ENCODE results near the gene NT5C1A. TPM values are rescaled to one million over a fixed set of nuclear protein-coding genes. Genes with fewer than 3 reads are reported as not detected.

NT5C1A gene
- polyA plus RNA-seq, 2 of the 4 experiments (the other 2 are of a cell fraction), result not detected

DNA sequence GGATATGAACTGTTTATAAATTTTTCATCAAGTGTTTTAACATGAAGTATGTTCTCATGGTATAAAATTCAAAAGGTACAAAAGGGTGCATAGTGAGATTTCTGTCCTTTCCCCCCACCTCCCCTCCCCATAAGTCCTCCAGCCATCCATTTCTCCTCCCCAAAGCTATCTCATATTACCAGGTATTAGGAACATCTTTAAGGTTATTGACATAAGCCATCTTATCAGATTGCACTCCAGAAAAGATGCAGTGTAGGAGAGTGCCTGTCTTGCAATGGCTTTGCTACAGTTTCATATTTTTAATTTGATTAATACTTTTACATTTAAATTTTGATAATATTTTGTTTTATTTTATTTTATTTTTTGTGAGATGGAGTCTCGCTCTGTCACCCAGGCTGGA is 32.9 kb upstream of the NT5C1A start:
- CTCF ChIA-PET, result interaction anchor here (1.2 kb wide), 1 partner anchor 98 kb away, joined by 5 read pairs; no protein-coding TSS in a partner anchor
- WGBS (ENCODE audit: missing lambda C conversion rate), result 78% methylated on average over 1 of the region's 1 CpG
- ATAC-seq (no peak), DNase-seq (ENCODE audit: low read depth in 1 of 2, low spot score in 1 of 2) (no peak), FAIRE-seq (no peak)
- no peak overlapping the region for H3K4me3 ChIP-seq
- no peaks in the 10 kb centered on the region for H3K4me1 ChIP-seq
- no peak overlapping the region for H3K4me2 ChIP-seq
- H3K27ac ChIP-seq, result no peak overlapping the region
- H3K9me3 ChIP-seq, result no peaks in the 10 kb centered on the region
- POLR2A ChIA-PET, result no interaction called here
- TF ChIP-seq ZNF302 (CRISPR knock-in tag; IDR thresholded peaks at IDR 0.05) (no peak), CBX8 (IDR thresholded peaks at IDR 0.05) (no peak), SMC3 (IDR thresholded peaks at IDR 0.05) (no peak), MAZ (IDR thresholded peaks at IDR 0.05; ENCODE audit: borderline replicate concordance, low read depth, low read length) (no peak)
- TF ChIP-seq, protein P1, sequence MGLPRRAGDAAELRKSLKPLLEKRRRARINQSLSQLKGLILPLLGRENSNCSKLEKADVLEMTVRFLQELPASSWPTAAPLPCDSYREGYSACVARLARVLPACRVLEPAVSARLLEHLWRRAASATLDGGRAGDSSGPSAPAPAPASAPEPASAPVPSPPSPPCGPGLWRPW (IDR thresholded peaks at IDR 0.05), result no peak

- FAIRE-seq, result no peak
- DNase-seq (ENCODE audit: low read depth in 1 of 2, low spot score in 1 of 2), result no peak
- Histone ChIP-seq H3K9me3 (no peaks in the 10 kb centered on the region), H3K4me3 (no peak overlapping the region), H3K4me1 (no peaks in the 10 kb centered on the region), H3K27ac (no peak overlapping the region), H3K4me2 (no peak overlapping the region)
- ChIA-PET CTCF (interaction anchor here (0.7 to 1.9 kb wide), 4 partner anchors 10 to 95 kb away, joined by 3 to 6 read pairs (median 4); partner anchors contain the start of gene HPCAL4), POLR2A (no interaction called here)
- 63% methylated on average over 12 of the region's 12 CpGs for WGBS (ENCODE audit: missing lambda C conversion rate)
- no peak for ATAC-seq
- TF ChIP-seq ELK1 (IDR thresholded peaks at IDR 0.05; ENCODE audit: low read depth, low read length) (no peak), HOXA7 (CRISPR knock-in tag; IDR thresholded peaks at IDR 0.05) (no peak), HDAC2 (IDR thresholded peaks at IDR 0.05) (no peak), JUN (IDR thresholded peaks at IDR 0.05) (no peak), TP53 (CRISPR knock-in tag; IDR thresholded peaks at IDR 0.05) (no peak), KDM5A (IDR thresholded peaks at IDR 0.05) (no peak)
- TF ChIP-seq, protein P2, sequence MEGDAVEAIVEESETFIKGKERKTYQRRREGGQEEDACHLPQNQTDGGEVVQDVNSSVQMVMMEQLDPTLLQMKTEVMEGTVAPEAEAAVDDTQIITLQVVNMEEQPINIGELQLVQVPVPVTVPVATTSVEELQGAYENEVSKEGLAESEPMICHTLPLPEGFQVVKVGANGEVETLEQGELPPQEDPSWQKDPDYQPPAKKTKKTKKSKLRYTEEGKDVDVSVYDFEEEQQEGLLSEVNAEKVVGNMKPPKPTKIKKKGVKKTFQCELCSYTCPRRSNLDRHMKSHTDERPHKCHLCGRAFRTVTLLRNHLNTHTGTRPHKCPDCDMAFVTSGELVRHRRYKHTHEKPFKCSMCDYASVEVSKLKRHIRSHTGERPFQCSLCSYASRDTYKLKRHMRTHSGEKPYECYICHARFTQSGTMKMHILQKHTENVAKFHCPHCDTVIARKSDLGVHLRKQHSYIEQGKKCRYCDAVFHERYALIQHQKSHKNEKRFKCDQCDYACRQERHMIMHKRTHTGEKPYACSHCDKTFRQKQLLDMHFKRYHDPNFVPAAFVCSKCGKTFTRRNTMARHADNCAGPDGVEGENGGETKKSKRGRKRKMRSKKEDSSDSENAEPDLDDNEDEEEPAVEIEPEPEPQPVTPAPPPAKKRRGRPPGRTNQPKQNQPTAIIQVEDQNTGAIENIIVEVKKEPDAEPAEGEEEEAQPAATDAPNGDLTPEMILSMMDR (IDR thresholded peaks at IDR 0.05), result no peak
Observed at GRCh38 chr1:39701049-39701439, 29.1 kb upstream of the NT5C1A start.

GRCh38 chr1:39700348-39700747 is 28.4 kb upstream of the NT5C1A start:
- ChIA-PET POLR2A (no interaction called here), CTCF (interaction anchor here (1.2 to 1.9 kb wide), 3 partner anchors 20 to 94 kb away, joined by 3 to 6 read pairs (median 3); no protein-coding TSS in a partner anchor)
- ATAC-seq, result no peak
- WGBS (ENCODE audit: missing lambda C conversion rate), result 48% methylated on average over 3 of the region's 3 CpGs
- no peak overlapping the region for H3K4me2 ChIP-seq
- no peak for DNase-seq (ENCODE audit: low read depth in 1 of 2, low spot score in 1 of 2)
- no peaks in the 10 kb centered on the region for H3K4me1 ChIP-seq
- TF ChIP-seq KDM5A (IDR thresholded peaks at IDR 0.05), result no peak
- no peak for TF ChIP-seq FOXS1 (CRISPR knock-in tag; IDR thresholded peaks at IDR 0.05)
- TF ChIP-seq RNF2 (IDR thresholded peaks at IDR 0.05; ENCODE audit: borderline replicate concordance, low read depth), result no peak
- TF ChIP-seq HMGXB4 (CRISPR knock-in tag; IDR thresholded peaks at IDR 0.05; ENCODE audit: borderline replicate concordance), result no peak
- no peak for TF ChIP-seq HEYL (CRISPR knock-in tag; IDR thresholded peaks at IDR 0.05)
- TF ChIP-seq, protein P3, sequence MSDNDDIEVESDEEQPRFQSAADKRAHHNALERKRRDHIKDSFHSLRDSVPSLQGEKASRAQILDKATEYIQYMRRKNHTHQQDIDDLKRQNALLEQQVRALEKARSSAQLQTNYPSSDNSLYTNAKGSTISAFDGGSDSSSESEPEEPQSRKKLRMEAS (IDR thresholded peaks at IDR 0.05), result no peak
- no peak for TF ChIP-seq CBX8 (IDR thresholded peaks at IDR 0.05)
- no peak for TF ChIP-seq POLR2A (IDR thresholded peaks at IDR 0.05; ENCODE audit: low read length)
- no peak for TF ChIP-seq FOSL2 (IDR thresholded peaks at IDR 0.05)
- TF ChIP-seq FOSL2 (CRISPR knock-in tag; IDR thresholded peaks at IDR 0.05), result no peak
- no peak for TF ChIP-seq NFE2L2 (conservative IDR thresholded peaks at IDR 0.05; ENCODE audit: low read length)
- TF ChIP-seq ZFP36 (IDR thresholded peaks at IDR 0.05; ENCODE audit: borderline replicate concordance, partially characterized antibody), result no peak
- TF ChIP-seq JUN (IDR thresholded peaks at IDR 0.05), result no peak
- TF ChIP-seq, protein P1 (IDR thresholded peaks at IDR 0.05), result no peak
- no peak for TF ChIP-seq CEBPB (IDR thresholded peaks at IDR 0.05)
- TF ChIP-seq, protein P4, sequence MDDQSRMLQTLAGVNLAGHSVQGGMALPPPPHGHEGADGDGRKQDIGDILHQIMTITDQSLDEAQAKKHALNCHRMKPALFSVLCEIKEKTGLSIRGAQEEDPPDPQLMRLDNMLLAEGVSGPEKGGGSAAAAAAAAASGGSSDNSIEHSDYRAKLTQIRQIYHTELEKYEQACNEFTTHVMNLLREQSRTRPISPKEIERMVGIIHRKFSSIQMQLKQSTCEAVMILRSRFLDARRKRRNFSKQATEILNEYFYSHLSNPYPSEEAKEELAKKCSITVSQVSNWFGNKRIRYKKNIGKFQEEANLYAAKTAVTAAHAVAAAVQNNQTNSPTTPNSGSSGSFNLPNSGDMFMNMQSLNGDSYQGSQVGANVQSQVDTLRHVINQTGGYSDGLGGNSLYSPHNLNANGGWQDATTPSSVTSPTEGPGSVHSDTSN (IDR thresholded peaks at IDR 0.05), result no peak
- no peak for TF ChIP-seq NR3C1 (IDR thresholded peaks at IDR 0.05)
- TF ChIP-seq RARB (CRISPR knock-in tag; IDR thresholded peaks at IDR 0.05), result no peak
- TF ChIP-seq SMC3 (IDR thresholded peaks at IDR 0.05), result no peak
- TF ChIP-seq MYC (IDR thresholded peaks at IDR 0.05; ENCODE audit: borderline replicate concordance, low read length), result no peak
- TF ChIP-seq RCOR1 (IDR thresholded peaks at IDR 0.05; ENCODE audit: low read depth, low read length), result no peak
- H3K9me3 ChIP-seq, result no peaks in the 10 kb centered on the region
- H3K27ac ChIP-seq, result no peak overlapping the region
- no peak overlapping the region for H3K4me3 ChIP-seq
- no peak for FAIRE-seq
